Panc1 (cell line): ENCODE results near the gene C1orf105. TPM values are rescaled to one million over a fixed set of nuclear protein-coding genes. Genes with fewer than 3 reads are reported as not detected.
A peak's percentile ranks its signal among the peaks of the same experiment; 100 is the strongest.

Experiments
- ATAC-seq: fragments of 200-7000 bp; cut with Tn5 transposase; 2 replicates; pipeline ENCODE4 v1.9.1; 2020; ENCODE audit warnings: mild to moderate bottlenecking, moderate library complexity
- BruUV-seq: library from RNA; stranded (reverse); fragments of 400-500 nt; replicated peaks from 2 replicates; lab custom pipeline; 2021; lab: Mats Ljungman, UMichigan
- CTCF ChIA-PET: fragments of 300-600 bp; sonication (Branson Sonifier 250); formaldehyde crosslinking; loops from one replicate; lab custom pipeline; 2022; ENCODE audit warnings: antibody characterized with exemption; lab: Charles Lee
- POLR2A ChIA-PET: fragments of 300-600 bp; sonication (Branson Sonifier 250); formaldehyde crosslinking; loops from one replicate; lab custom pipeline; 2022; ENCODE audit warnings: antibody characterized with exemption; lab: Charles Lee
- DNase-seq: peaks from one replicate; pipeline ENCODE4 v3.0.0-alpha.2; 2010; ENCODE audit warnings: low read depth, low spot score
- H3K27ac ChIP-seq: 2 replicates; pipeline ENCODE4 v1.5.1; 2011; ENCODE audit warnings: mild to moderate bottlenecking, low read length, inconsistent platforms
- H3K27me3 ChIP-seq: fragments of 200-500 bp; sonication (Bioruptor generic); 2 replicates; pipeline ENCODE4 v1.6.0; 2014; ENCODE audit warnings: low read length, inconsistent platforms; ENCODE audit not compliant: control insufficient read depth, insufficient read depth
- H3K36me3 ChIP-seq: fragments of 200-500 bp; sonication (Bioruptor generic); 2 replicates; pipeline ENCODE4 v1.5.1; 2014; ENCODE audit warnings: inconsistent platforms, mild to moderate bottlenecking, low read length, moderate library complexity; ENCODE audit not compliant: control insufficient read depth, insufficient read depth
- H3K4me1 ChIP-seq: 2 replicates; pipeline ENCODE4 v1.5.1; 2011; ENCODE audit warnings: inconsistent platforms, mild to moderate bottlenecking, low read length, moderate library complexity; ENCODE audit not compliant: control insufficient read depth, insufficient read depth
- H3K4me3 ChIP-seq, 2 experiments: 2 replicates each; pipeline ENCODE4 v1.5.1; 2011 to 2012; ENCODE audit warnings: low read depth in 2 of 2, low read length in 2 of 2, mild to moderate bottlenecking in 2 of 2, inconsistent platforms in 1 of 2, moderate library complexity in 1 of 2
- H3K9me3 ChIP-seq: fragments of 200-500 bp; sonication (Bioruptor generic); 2 replicates; pipeline ENCODE4 v1.5.1; 2014; ENCODE audit warnings: low read depth, mild to moderate bottlenecking, inconsistent platforms, low read length, moderate library complexity; ENCODE audit not compliant: control insufficient read depth, insufficient read depth
- POLR2AphosphoS5 ChIP-seq: IDR thresholded peaks from 2 replicates; pipeline ENCODE4 v1.6.1; 2012; ENCODE audit warnings: mild to moderate bottlenecking, low read depth, low read length, moderate library complexity
- SIN3A ChIP-seq: IDR thresholded peaks from 2 replicates; pipeline ENCODE4 v1.6.1; 2012; ENCODE audit warnings: low read depth, mild to moderate bottlenecking, low read length, moderate library complexity, borderline replicate concordance; ENCODE audit not compliant: insufficient read depth
- TCF7L2 ChIP-seq: IDR thresholded peaks from 2 replicates; pipeline ENCODE4 v1.6.1; 2011; ENCODE audit warnings: mild to moderate bottlenecking, low read depth, low read length, inconsistent platforms
- in situ Hi-C: cut with HindIII; loops from 2 replicates; pipeline ENCODE4 v1.10.0; 2016; ENCODE audit warnings: low sequenced_read_pairs, low pct_unique_long_range_greater_than_20kb
- intact Hi-C: fragments of 100-400 bp; cut with micrococcal nuclease; formaldehyde crosslinking; loops from one replicate; pipeline ENCODE4 v1.10.0; 2022; ENCODE audit not compliant: unreplicated experiment
- total RNA-seq: library from RNA; stranded (reverse); gene quantifications from one replicate; pipeline ENCODE4 v1.2.1, GENCODE V29; 2021; ENCODE audit not compliant: unreplicated experiment
- TF ChIP-seq, protein P1 (sequence below): fragments of 450-650 bp; IDR thresholded peaks from 2 replicates; pipeline ENCODE4 v1.5.1; 2017; ENCODE audit warnings: mild to moderate bottlenecking
- TF ChIP-seq, protein P2 (sequence below), 2 experiments: IDR thresholded peaks; 2 replicates each; pipeline ENCODE4 v1.6.1; 2011 to 2012; ENCODE audit warnings: low read depth in 2 of 2, control low read depth in 1 of 2, low read length in 1 of 2, mild to moderate bottlenecking in 1 of 2, moderate library complexity in 1 of 2; ENCODE audit not compliant: insufficient read depth in 1 of 2

The C1orf105 gene
- total RNA-seq, 1 experiment from 2014 or later, result not detected

DNA sequence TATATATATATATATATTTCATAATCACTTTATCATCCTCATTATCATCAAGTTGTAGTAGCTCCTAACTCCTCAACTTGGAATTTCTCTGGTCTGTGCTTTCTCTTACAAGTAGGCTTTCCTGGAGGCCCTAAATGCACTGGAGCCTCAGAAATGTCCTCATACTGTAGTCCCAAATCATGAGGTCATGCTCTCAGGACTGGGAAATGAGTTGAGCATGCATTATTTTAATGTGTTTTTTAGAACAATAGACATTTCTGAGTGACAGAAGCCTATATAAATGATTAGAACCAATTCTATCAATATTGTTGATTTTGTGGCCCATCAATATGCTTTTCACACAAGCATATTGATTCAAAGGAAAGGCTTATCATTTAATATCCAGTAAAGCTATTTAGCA lies 42.9 kb upstream of the C1orf105 start:
- no peaks in the 10 kb centered on the region for H3K9me3 ChIP-seq
- DNase-seq (no peak), ATAC-seq (no peak)
- H3K36me3 ChIP-seq, result no peaks in the 10 kb centered on the region
- ChIA-PET POLR2A (no interaction called here), CTCF (no interaction called here)
- peaks cover 24% of the 10 kb centered on the region for H3K4me1 ChIP-seq
- BruUV-seq, result no TSS peak
- H3K4me3 ChIP-seq, result no peak overlapping the region
- intact Hi-C loops (no loop called here), in situ Hi-C loops (no loop called here)
- H3K27ac ChIP-seq, result peak overlapping the region; percentile 34; the same call in 1 of the 2 replicates
- no peaks in the 10 kb centered on the region for H3K27me3 ChIP-seq
- TF ChIP-seq, protein P1, sequence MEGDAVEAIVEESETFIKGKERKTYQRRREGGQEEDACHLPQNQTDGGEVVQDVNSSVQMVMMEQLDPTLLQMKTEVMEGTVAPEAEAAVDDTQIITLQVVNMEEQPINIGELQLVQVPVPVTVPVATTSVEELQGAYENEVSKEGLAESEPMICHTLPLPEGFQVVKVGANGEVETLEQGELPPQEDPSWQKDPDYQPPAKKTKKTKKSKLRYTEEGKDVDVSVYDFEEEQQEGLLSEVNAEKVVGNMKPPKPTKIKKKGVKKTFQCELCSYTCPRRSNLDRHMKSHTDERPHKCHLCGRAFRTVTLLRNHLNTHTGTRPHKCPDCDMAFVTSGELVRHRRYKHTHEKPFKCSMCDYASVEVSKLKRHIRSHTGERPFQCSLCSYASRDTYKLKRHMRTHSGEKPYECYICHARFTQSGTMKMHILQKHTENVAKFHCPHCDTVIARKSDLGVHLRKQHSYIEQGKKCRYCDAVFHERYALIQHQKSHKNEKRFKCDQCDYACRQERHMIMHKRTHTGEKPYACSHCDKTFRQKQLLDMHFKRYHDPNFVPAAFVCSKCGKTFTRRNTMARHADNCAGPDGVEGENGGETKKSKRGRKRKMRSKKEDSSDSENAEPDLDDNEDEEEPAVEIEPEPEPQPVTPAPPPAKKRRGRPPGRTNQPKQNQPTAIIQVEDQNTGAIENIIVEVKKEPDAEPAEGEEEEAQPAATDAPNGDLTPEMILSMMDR, result no peak
- TF ChIP-seq SIN3A (no peak), POLR2AphosphoS5 (no peak), TCF7L2 (no peak)
- TF ChIP-seq, protein P2, sequence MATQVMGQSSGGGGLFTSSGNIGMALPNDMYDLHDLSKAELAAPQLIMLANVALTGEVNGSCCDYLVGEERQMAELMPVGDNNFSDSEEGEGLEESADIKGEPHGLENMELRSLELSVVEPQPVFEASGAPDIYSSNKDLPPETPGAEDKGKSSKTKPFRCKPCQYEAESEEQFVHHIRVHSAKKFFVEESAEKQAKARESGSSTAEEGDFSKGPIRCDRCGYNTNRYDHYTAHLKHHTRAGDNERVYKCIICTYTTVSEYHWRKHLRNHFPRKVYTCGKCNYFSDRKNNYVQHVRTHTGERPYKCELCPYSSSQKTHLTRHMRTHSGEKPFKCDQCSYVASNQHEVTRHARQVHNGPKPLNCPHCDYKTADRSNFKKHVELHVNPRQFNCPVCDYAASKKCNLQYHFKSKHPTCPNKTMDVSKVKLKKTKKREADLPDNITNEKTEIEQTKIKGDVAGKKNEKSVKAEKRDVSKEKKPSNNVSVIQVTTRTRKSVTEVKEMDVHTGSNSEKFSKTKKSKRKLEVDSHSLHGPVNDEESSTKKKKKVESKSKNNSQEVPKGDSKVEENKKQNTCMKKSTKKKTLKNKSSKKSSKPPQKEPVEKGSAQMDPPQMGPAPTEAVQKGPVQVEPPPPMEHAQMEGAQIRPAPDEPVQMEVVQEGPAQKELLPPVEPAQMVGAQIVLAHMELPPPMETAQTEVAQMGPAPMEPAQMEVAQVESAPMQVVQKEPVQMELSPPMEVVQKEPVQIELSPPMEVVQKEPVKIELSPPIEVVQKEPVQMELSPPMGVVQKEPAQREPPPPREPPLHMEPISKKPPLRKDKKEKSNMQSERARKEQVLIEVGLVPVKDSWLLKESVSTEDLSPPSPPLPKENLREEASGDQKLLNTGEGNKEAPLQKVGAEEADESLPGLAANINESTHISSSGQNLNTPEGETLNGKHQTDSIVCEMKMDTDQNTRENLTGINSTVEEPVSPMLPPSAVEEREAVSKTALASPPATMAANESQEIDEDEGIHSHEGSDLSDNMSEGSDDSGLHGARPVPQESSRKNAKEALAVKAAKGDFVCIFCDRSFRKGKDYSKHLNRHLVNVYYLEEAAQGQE (IDR thresholded peaks at IDR 0.05; ENCODE audit: insufficient read depth in 1 of 2, low read depth in 2 of 2, low read length in 1 of 2), result no peak

DNA sequence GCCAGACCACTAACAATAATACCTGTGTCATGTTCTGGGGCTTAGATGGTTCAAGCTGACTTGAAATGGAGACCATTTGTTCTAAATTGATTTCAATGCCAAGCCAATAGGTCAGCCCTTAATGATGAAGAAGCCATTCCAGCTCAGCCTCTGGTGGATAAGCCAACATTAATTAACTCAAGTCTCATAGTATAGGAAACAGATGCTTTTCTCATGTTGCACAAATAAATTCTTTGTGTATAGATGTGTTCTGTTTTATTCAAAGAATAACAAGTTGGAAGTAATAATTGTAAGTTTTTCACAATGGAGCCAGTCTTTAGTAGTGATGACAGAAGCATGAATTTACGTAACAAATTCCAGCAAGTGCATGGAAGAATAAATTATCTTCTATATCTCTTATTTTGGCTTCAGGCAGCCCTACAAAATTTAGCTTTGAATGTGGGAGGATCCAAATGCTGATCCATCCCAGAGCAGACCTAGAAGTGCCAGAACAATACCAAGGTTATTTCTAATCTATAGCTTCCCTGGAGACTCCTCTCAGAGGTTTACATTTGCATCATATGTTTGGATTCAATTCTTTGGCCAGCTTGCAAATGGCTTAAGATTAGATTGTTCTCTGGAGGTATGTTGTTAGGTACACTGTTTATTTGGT lies 42.2 kb upstream of the C1orf105 start:
- intact Hi-C loops (no loop called here), in situ Hi-C loops (no loop called here)
- Histone ChIP-seq H3K9me3 (no peaks in the 10 kb centered on the region), H3K27me3 (no peaks in the 10 kb centered on the region), H3K27ac (peak overlapping the region; percentile 67; the same call in 1 of the 2 replicates), H3K4me1 (peaks cover 28% of the 10 kb centered on the region), H3K36me3 (no peaks in the 10 kb centered on the region), H3K4me3 (no peak overlapping the region)
- ChIA-PET POLR2A (no interaction called here), CTCF (no interaction called here)
- TF ChIP-seq, protein P2 (IDR thresholded peaks at IDR 0.05; ENCODE audit: insufficient read depth in 1 of 2, low read depth in 2 of 2, low read length in 1 of 2), result no peak
- no peak for TF ChIP-seq TCF7L2
- TF ChIP-seq, protein P1, result no peak
- ATAC-seq (no peak), DNase-seq (no peak)
- no TSS peak for BruUV-seq
